ENCODE data around the gene GSTO2.

The GSTO2 gene

GRCh38 chr10:104297697-104298660, 29.0 kb downstream of the GSTO2 start:
- peak overlapping the region; percentile 53 for H3K27ac ChIP-seq

DNA sequence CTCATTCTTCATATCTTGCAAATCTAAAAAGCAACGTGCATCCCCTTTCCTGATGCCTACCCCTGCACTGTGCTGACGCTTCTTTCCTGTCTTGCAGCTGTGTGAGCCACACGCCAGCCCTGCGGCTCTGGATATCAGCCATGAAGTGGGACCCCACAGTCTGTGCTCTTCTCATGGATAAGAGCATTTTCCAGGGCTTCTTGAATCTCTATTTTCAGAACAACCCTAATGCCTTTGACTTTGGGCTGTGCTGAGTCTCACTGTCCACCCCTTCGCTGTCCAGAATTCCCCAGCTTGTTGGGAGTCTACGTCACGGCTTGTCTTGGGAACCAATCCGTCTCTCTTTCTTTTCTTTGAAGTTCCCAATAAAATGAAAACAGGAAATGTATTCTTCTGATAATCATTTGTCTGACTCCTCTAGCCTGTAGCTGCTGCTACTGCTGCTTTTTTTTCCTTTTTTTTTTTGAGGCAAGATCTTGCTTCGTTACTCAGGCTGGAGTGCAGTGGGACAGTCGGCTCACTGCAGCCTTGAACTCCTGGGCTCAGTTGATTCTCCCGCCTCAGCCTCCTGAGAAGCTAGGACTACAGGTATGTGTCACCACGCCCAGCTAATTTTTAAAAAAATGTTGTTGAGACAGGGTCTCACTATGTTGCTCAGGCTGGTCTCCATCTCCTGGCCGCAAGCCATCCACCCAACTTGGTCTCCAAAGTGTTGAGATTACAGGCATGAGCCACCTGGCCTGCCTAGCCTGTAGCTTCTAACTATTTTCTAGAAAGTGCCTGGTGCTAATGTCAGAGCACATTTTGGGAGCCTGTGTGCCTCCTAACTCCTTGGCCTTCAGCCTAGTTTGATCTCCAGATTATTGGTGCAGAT, 30.3 kb downstream of the GSTO2 start:
- H3K27ac ChIP-seq = peak overlapping the region; percentile 53
- H3K79me2 ChIP-seq = no peaks in the 10 kb centered on the region
- H3K4me3 ChIP-seq (ENCODE audit: low read depth, low read length) = no peak overlapping the region
- no peak overlapping the region for H2AFZ ChIP-seq
- TF ChIP-seq, protein P1, sequence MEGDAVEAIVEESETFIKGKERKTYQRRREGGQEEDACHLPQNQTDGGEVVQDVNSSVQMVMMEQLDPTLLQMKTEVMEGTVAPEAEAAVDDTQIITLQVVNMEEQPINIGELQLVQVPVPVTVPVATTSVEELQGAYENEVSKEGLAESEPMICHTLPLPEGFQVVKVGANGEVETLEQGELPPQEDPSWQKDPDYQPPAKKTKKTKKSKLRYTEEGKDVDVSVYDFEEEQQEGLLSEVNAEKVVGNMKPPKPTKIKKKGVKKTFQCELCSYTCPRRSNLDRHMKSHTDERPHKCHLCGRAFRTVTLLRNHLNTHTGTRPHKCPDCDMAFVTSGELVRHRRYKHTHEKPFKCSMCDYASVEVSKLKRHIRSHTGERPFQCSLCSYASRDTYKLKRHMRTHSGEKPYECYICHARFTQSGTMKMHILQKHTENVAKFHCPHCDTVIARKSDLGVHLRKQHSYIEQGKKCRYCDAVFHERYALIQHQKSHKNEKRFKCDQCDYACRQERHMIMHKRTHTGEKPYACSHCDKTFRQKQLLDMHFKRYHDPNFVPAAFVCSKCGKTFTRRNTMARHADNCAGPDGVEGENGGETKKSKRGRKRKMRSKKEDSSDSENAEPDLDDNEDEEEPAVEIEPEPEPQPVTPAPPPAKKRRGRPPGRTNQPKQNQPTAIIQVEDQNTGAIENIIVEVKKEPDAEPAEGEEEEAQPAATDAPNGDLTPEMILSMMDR (IDR thresholded peaks at IDR 0.05) = no peak
- H3K27me3 ChIP-seq (ENCODE audit: control insufficient read depth, insufficient read depth, low read length) = no peaks in the 10 kb centered on the region
- H3K9ac ChIP-seq = no peak overlapping the region
- H3K36me3 ChIP-seq (ENCODE audit: control insufficient read depth, insufficient read depth, low read length) = no peaks in the 10 kb centered on the region
- H3K9me3 ChIP-seq (ENCODE audit: control insufficient read depth, low read length) = no peaks in the 10 kb centered on the region
- peak overlapping the region; percentile 12 for H3K4me2 ChIP-seq (ENCODE audit: low read length)
- peaks cover 9% of the 10 kb centered on the region for H3K4me1 ChIP-seq

More at GRCh38 chr10:104297697-104298660, 29.0 kb downstream of the GSTO2 start:
- H3K4me3 ChIP-seq (ENCODE audit: low read depth, low read length) = no peak overlapping the region
- H3K4me2 ChIP-seq (ENCODE audit: low read length) = no peak overlapping the region
- H3K9ac ChIP-seq = no peak overlapping the region
- peaks cover 4% of the 10 kb centered on the region for H3K4me1 ChIP-seq
- TF ChIP-seq, protein P1 (IDR thresholded peaks at IDR 0.05) = no peak
- H3K27me3 ChIP-seq (ENCODE audit: control insufficient read depth, insufficient read depth, low read length) = no peaks in the 10 kb centered on the region
- no peaks in the 10 kb centered on the region for H3K36me3 ChIP-seq (ENCODE audit: control insufficient read depth, insufficient read depth, low read length)
- no peaks in the 10 kb centered on the region for H3K79me2 ChIP-seq
- no peaks in the 10 kb centered on the region for H3K9me3 ChIP-seq (ENCODE audit: control insufficient read depth, low read length)
- no peak overlapping the region for H2AFZ ChIP-seq

GRCh38 chr10:104300002-104300735, 31.2 kb downstream of the GSTO2 start:
- no peaks in the 10 kb centered on the region for H3K79me2 ChIP-seq
- H3K4me3 ChIP-seq (ENCODE audit: low read depth, low read length) = no peak overlapping the region
- peak overlapping the region; percentile 76 for H3K27ac ChIP-seq
- H3K36me3 ChIP-seq (ENCODE audit: control insufficient read depth, insufficient read depth, low read length) = no peaks in the 10 kb centered on the region
- H3K4me1 ChIP-seq = peaks cover 17% of the 10 kb centered on the region
- no peak overlapping the region for H3K9ac ChIP-seq
- peak overlapping the region; percentile 12 for H3K4me2 ChIP-seq (ENCODE audit: low read length)
- TF ChIP-seq, protein P1 (IDR thresholded peaks at IDR 0.05) = no peak
- H3K27me3 ChIP-seq (ENCODE audit: control insufficient read depth, insufficient read depth, low read length) = no peaks in the 10 kb centered on the region
- no peak overlapping the region for H2AFZ ChIP-seq
- no peaks in the 10 kb centered on the region for H3K9me3 ChIP-seq (ENCODE audit: control insufficient read depth, low read length)

DNA sequence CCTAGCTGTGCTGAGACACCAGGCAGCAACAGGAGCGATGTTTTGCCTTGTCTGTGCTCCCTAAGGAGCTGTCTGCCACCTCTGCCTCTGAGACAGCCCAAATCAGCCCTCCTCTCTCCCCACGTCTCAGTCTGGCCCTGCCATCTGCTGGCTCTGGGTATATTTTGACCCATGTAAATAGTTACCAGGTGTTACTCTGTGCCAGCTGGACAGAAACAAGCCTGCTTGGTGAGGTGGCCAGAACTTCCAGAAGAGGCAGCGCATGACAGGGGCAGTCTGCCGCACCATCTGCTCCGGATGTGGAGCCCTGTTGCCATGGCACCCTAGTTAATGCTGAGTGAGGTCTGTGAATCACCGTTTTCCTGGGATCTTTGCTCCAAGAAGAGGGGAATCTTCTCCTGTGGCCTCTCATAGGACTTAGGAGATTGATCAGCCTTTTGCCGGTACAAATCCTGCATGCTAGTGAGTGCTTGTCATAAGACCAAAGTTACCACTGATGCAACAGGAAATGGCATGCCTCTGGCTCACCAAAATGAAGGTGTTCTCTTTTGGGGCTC, 31.8 kb downstream of the GSTO2 start:
- H3K36me3 ChIP-seq (ENCODE audit: control insufficient read depth, insufficient read depth, low read length) = no peaks in the 10 kb centered on the region
- H3K9me3 ChIP-seq (ENCODE audit: control insufficient read depth, low read length) = no peaks in the 10 kb centered on the region
- no peaks in the 10 kb centered on the region for H3K27me3 ChIP-seq (ENCODE audit: control insufficient read depth, insufficient read depth, low read length)
- no peak overlapping the region for H3K9ac ChIP-seq
- H3K27ac ChIP-seq = peak overlapping the region; percentile 76
- H3K4me1 ChIP-seq = peaks cover 24% of the 10 kb centered on the region
- no peak overlapping the region for H3K4me3 ChIP-seq (ENCODE audit: low read depth, low read length)
- H3K4me2 ChIP-seq (ENCODE audit: low read length) = no peak overlapping the region
- no peak overlapping the region for H2AFZ ChIP-seq
- no peaks in the 10 kb centered on the region for H3K79me2 ChIP-seq
- TF ChIP-seq, protein P1 (IDR thresholded peaks at IDR 0.05) = no peak
